KMS-11 (cell line): ENCODE results near the gene LHX4.

Experiments
- H2AFZ ChIP-seq: fragments of 200-600 bp; sonication (generic); 2 replicates; pipeline ENCODE4 v1.6.1; 2016; ENCODE audit warnings: antibody characterized with exemption, mixed run types, low read depth
- H3K27ac ChIP-seq: fragments of 200-600 bp; sonication (generic); 2 replicates; pipeline ENCODE4 v1.6.1; 2016; ENCODE audit warnings: mild to moderate bottlenecking, mixed run types
- H3K27me3 ChIP-seq: fragments of 200-600 bp; sonication (generic); 2 replicates; pipeline ENCODE4 v1.6.1; 2017; ENCODE audit warnings: mild to moderate bottlenecking, low read depth, mixed run types, moderate library complexity; ENCODE audit not compliant: insufficient read depth
- H3K36me3 ChIP-seq: fragments of 200-600 bp; sonication (generic); 2 replicates; pipeline ENCODE4 v1.6.1; 2017; ENCODE audit warnings: mild to moderate bottlenecking, mixed run types; ENCODE audit not compliant: insufficient read depth
- H3K4me1 ChIP-seq: fragments of 200-600 bp; sonication (generic); 2 replicates; pipeline ENCODE4 v1.6.1; 2016; ENCODE audit warnings: mild to moderate bottlenecking, low read depth, mixed run types; ENCODE audit not compliant: poor library complexity, severe bottlenecking
- H3K4me2 ChIP-seq: fragments of 200-600 bp; sonication (generic); 2 replicates; pipeline ENCODE4 v1.7.0; 2016; ENCODE audit warnings: mild to moderate bottlenecking, mixed run types
- H3K4me3 ChIP-seq: fragments of 200-600 bp; sonication (generic); IDR thresholded peaks from 2 replicates; pipeline ENCODE4 v1.6.1; 2017; ENCODE audit warnings: low read depth, low read length, mixed read lengths; ENCODE audit not compliant: insufficient read depth
- H3K79me2 ChIP-seq: fragments of 200-600 bp; sonication (generic); 2 replicates; pipeline ENCODE4 v1.6.1; 2016; ENCODE audit warnings: low read depth, mixed run types; ENCODE audit not compliant: insufficient read depth
- H3K9ac ChIP-seq: fragments of 200-600 bp; sonication (generic); 2 replicates; pipeline ENCODE4 v1.6.1; 2016; ENCODE audit warnings: mild to moderate bottlenecking, mixed run types
- H4K20me1 ChIP-seq: fragments of 200-600 bp; sonication (generic); 2 replicates; pipeline ENCODE4 v1.6.1; 2016; ENCODE audit warnings: mild to moderate bottlenecking, mixed run types; ENCODE audit not compliant: insufficient read depth
- CTCF ChIP-seq: fragments of 200-600 bp; sonication (generic); conservative IDR thresholded peaks from 2 replicates; pipeline ENCODE4 v1.6.1; 2017; ENCODE audit warnings: low read depth, mild to moderate bottlenecking, antibody characterized with exemption, low read length, moderate library complexity, mixed read lengths

The LHX4 gene

GRCh38 chr1:180186831-180187230, 43.2 kb upstream of the LHX4 start:
- TF ChIP-seq CTCF: no peak
- no peaks in the 10 kb centered on the region for H3K36me3 ChIP-seq
- H3K27me3 ChIP-seq: no peaks in the 10 kb centered on the region
- no peak overlapping the region for H3K4me3 ChIP-seq
- no peaks in the 10 kb centered on the region for H3K4me1 ChIP-seq
- no peaks in the 10 kb centered on the region for H3K79me2 ChIP-seq
- no peak overlapping the region for H3K27ac ChIP-seq
- H2AFZ ChIP-seq: no peak overlapping the region
- H3K9ac ChIP-seq: no peak overlapping the region
- no peak overlapping the region for H3K4me2 ChIP-seq
- no peaks in the 10 kb centered on the region for H4K20me1 ChIP-seq

- no peaks in the 10 kb centered on the region for H3K36me3 ChIP-seq
- no peak overlapping the region for H3K4me3 ChIP-seq
- H3K4me2 ChIP-seq: no peak overlapping the region
- no peak for TF ChIP-seq CTCF
- no peaks in the 10 kb centered on the region for H3K79me2 ChIP-seq
- no peak overlapping the region for H3K27ac ChIP-seq
- H3K9ac ChIP-seq: no peak overlapping the region
- H2AFZ ChIP-seq: no peak overlapping the region
- H3K27me3 ChIP-seq: no peaks in the 10 kb centered on the region
- H3K4me1 ChIP-seq: no peaks in the 10 kb centered on the region
- H4K20me1 ChIP-seq: no peaks in the 10 kb centered on the region
These were observed 42.4 kb upstream of the LHX4 start for GRCh38 chr1:180187626-180188025.

- Histone ChIP-seq H3K4me1 (no peaks in the 10 kb centered on the region), H3K9ac (no peak overlapping the region), H3K4me3 (no peak overlapping the region), H3K36me3 (no peaks in the 10 kb centered on the region), H3K4me2 (no peak overlapping the region), H3K27me3 (no peaks in the 10 kb centered on the region), H2AFZ (no peak overlapping the region), H4K20me1 (no peaks in the 10 kb centered on the region), H3K27ac (no peak overlapping the region), H3K79me2 (no peaks in the 10 kb centered on the region)
- TF ChIP-seq CTCF: peak; percentile 93
These were observed 42.0 kb upstream of the LHX4 start for GRCh38 chr1:180188091-180188506.

GRCh38 chr1:180188684-180189175, 41.3 kb upstream of the LHX4 start:
- H3K4me2 ChIP-seq: no peak overlapping the region
- no peaks in the 10 kb centered on the region for H3K36me3 ChIP-seq
- no peak overlapping the region for H3K9ac ChIP-seq
- no peak overlapping the region for H3K27ac ChIP-seq
- TF ChIP-seq CTCF: no peak
- H3K4me3 ChIP-seq: no peak overlapping the region
- no peak overlapping the region for H2AFZ ChIP-seq
- H3K4me1 ChIP-seq: no peaks in the 10 kb centered on the region
- no peaks in the 10 kb centered on the region for H3K79me2 ChIP-seq
- H4K20me1 ChIP-seq: no peaks in the 10 kb centered on the region
- H3K27me3 ChIP-seq: no peaks in the 10 kb centered on the region
